H1 (cell line): ENCODE measurements around the gene MYRIP. TPM values are rescaled to one million over a fixed set of nuclear protein-coding genes. Genes with fewer than 3 reads are reported as not detected.
"Not testable (repeated sequence)": the region's sequence is repeated elsewhere in the genome, so short reads cannot be mapped to it uniquely, and the experiment has no call there.

ENCODE experiments used
- CTCF ChIA-PET: fragments of 300-600 bp; sonication (Branson Sonifier 250); formaldehyde crosslinking; loops from one replicate; lab custom pipeline; 2021; ENCODE audit not compliant: partially characterized antibody; lab: Charles Lee
- POLR2A ChIA-PET: fragments of 300-600 bp; sonication (Branson Sonifier 250); formaldehyde crosslinking; loops from one replicate; lab custom pipeline; 2021; ENCODE audit warnings: inconsistent platforms; ENCODE audit not compliant: partially characterized antibody; lab: Charles Lee
- DNase-seq, 2 experiments: peaks; one replicate each; pipeline versions ENCODE4 v3.0.0 to v3.0.0-alpha.2; 2010 to 2022; ENCODE audit warnings: low spot score in 2 of 2, low read depth in 1 of 2, mixed read lengths in 1 of 2
- FAIRE-seq: peaks from 2 replicates; lab custom pipeline; 2011; peaks lifted over from hg19 to GRCh38; lab: Jason Lieb, UNC
- H2AFZ ChIP-seq: 2 replicates; pipeline ENCODE4 v1.8.1; 2012; ENCODE audit warnings: low read length, inconsistent platforms
- H2AK5ac ChIP-seq: 2 replicates; pipeline ENCODE4 v1.6.1; 2013; ENCODE audit warnings: low read depth, low read length
- H2BK120ac ChIP-seq: replicated peaks from 2 replicates; pipeline ENCODE3; 2013; ENCODE audit warnings: low read depth, low read length, inconsistent platforms
- H2BK12ac ChIP-seq: 2 replicates; pipeline ENCODE4 v1.6.1; 2013; ENCODE audit warnings: low read depth, low read length
- H2BK15ac ChIP-seq: 2 replicates; pipeline ENCODE4 v1.6.1; 2013; ENCODE audit warnings: low read length
- H2BK20ac ChIP-seq: 2 replicates; pipeline ENCODE4 v1.6.1; 2013; ENCODE audit warnings: low read length
- H2BK5ac ChIP-seq: 2 replicates; pipeline ENCODE4 v1.6.1; 2013; ENCODE audit warnings: low read depth, low read length
- H3K14ac ChIP-seq: 2 replicates; pipeline ENCODE4 v1.6.1; 2013; ENCODE audit warnings: inconsistent platforms; ENCODE audit not compliant: insufficient read length
- H3K18ac ChIP-seq: 2 replicates; pipeline ENCODE4 v1.6.1; 2013; ENCODE audit warnings: low read length; ENCODE audit errors: extremely low read depth
- H3K23ac ChIP-seq: 2 replicates; pipeline ENCODE4 v1.6.1; 2013; ENCODE audit warnings: inconsistent platforms; ENCODE audit not compliant: insufficient read length
- H3K23me2 ChIP-seq: 2 replicates; pipeline ENCODE4 v1.6.1; 2013; ENCODE audit warnings: low read depth, low read length
- H3K27ac ChIP-seq: 2 replicates; pipeline ENCODE4 v1.6.1; 2011; ENCODE audit warnings: low read depth, low read length, inconsistent platforms
- H3K27me3 ChIP-seq, 4 experiments: replicated peaks in 1 of 4; 1 replicate in 1 of 4; 2 replicates in 3 of 4; pipeline versions ENCODE4 v1.6.1 to v1.8.1; 2011 to 2013; ENCODE audit warnings: low read length in 3 of 4, mild to moderate bottlenecking in 3 of 4, inconsistent platforms in 2 of 4, mixed read lengths in 2 of 4, moderate library complexity in 1 of 4; ENCODE audit not compliant: control insufficient read depth in 3 of 4, insufficient read depth in 3 of 4; ENCODE audit errors: extremely low read depth in 1 of 4
- H3K36me3 ChIP-seq, 4 experiments: 2 replicates each; pipeline versions ENCODE4 v1.6.1 to v1.8.1; 2011 to 2013; ENCODE audit warnings: mild to moderate bottlenecking in 4 of 4, low read length in 3 of 4, moderate library complexity in 2 of 4, control low read depth in 1 of 4, inconsistent platforms in 1 of 4; ENCODE audit not compliant: insufficient read depth in 4 of 4, control insufficient read depth in 2 of 4
- H3K4ac ChIP-seq: replicated peaks from 2 replicates; pipeline ENCODE3; 2013; ENCODE audit warnings: low read length, low read depth, mixed read lengths, inconsistent platforms; ENCODE audit not compliant: insufficient read length
- H3K4me1 ChIP-seq, 4 experiments: replicated peaks in 1 of 4; 1 replicate in 1 of 4; 2 replicates in 3 of 4; pipeline versions ENCODE4 v1.6.1 to v1.8.1; 2011 to 2013; ENCODE audit warnings: low read length in 3 of 4, inconsistent platforms in 2 of 4, mixed read lengths in 1 of 4; ENCODE audit not compliant: insufficient read depth in 4 of 4, control insufficient read depth in 3 of 4
- H3K4me2 ChIP-seq, 2 experiments: 2 replicates each; pipeline versions ENCODE4 v1.6.1 to v1.8.1; 2011 to 2013; ENCODE audit warnings: low read depth in 2 of 2, low read length in 2 of 2, control low read depth in 1 of 2, inconsistent platforms in 1 of 2, mild to moderate bottlenecking in 1 of 2; ENCODE audit not compliant: insufficient read depth in 1 of 2
- H3K4me3 ChIP-seq, 4 experiments: fragments of 200-600, 300-600 bp in 1 of 4; sonication (generic), shearing (Covaris generic), sonication (Bioruptor Twin) in 1 of 4; 2 replicates each; pipeline versions ENCODE4 v1.5.1 to v1.8.1; 2011 to 2016; ENCODE audit warnings: low read length in 4 of 4, low read depth in 3 of 4, control low read depth in 2 of 4, inconsistent platforms in 2 of 4, mild to moderate bottlenecking in 2 of 4, mixed read lengths in 1 of 4, moderate library complexity in 1 of 4; ENCODE audit not compliant: insufficient read depth in 2 of 4; ENCODE audit errors: extremely low read depth in 1 of 4
- H3K56ac ChIP-seq: replicated peaks from 2 replicates; pipeline ENCODE3; 2013; ENCODE audit warnings: low read depth, mild to moderate bottlenecking, mixed read lengths, low read length, inconsistent platforms; ENCODE audit not compliant: insufficient read length
- H3K79me1 ChIP-seq: 2 replicates; pipeline ENCODE4 v1.6.1; 2013; ENCODE audit warnings: low read depth, low read length, control low read depth
- H3K79me2 ChIP-seq, 2 experiments: 2 replicates each; pipeline versions ENCODE4 v1.6.1 to v1.8.1; 2012 to 2013; ENCODE audit warnings: low read length in 2 of 2, mild to moderate bottlenecking in 2 of 2, inconsistent platforms in 1 of 2; ENCODE audit not compliant: insufficient read depth in 2 of 2, control insufficient read depth in 1 of 2
- H3K9ac ChIP-seq, 4 experiments: replicated peaks in 1 of 4; 1 replicate in 1 of 4; 2 replicates in 3 of 4; pipeline versions ENCODE4 v1.6.1 to v1.8.1; 2011 to 2013; ENCODE audit warnings: low read depth in 3 of 4, low read length in 3 of 4, control low read depth in 2 of 4, mild to moderate bottlenecking in 2 of 4, moderate library complexity in 2 of 4, inconsistent platforms in 1 of 4; ENCODE audit errors: extremely low read depth in 1 of 4
- H3K9me3 ChIP-seq, 2 experiments: 2 replicates each; pipeline versions ENCODE4 v1.6.1 to v1.8.1; 2012 to 2013; ENCODE audit warnings: mild to moderate bottlenecking in 2 of 2, moderate library complexity in 2 of 2, control low read depth in 1 of 2, inconsistent platforms in 1 of 2, low read depth in 1 of 2, low read length in 1 of 2, mixed read lengths in 1 of 2; ENCODE audit not compliant: insufficient read depth in 2 of 2
- H4K20me1 ChIP-seq, 2 experiments: replicated peaks in 1 of 2; 2 replicates each; pipeline versions ENCODE3 to v1.8.1; 2011 to 2013; ENCODE audit warnings: inconsistent platforms in 2 of 2, low read length in 2 of 2, mild to moderate bottlenecking in 1 of 2; ENCODE audit not compliant: insufficient read depth in 2 of 2, control insufficient read depth in 1 of 2
- H4K5ac ChIP-seq: 2 replicates; pipeline ENCODE4 v1.6.1; 2013; ENCODE audit warnings: low read length, low read depth, mixed read lengths, inconsistent platforms; ENCODE audit not compliant: insufficient read length
- H4K8ac ChIP-seq: 2 replicates; pipeline ENCODE4 v1.8.0; 2013; ENCODE audit warnings: mild to moderate bottlenecking, moderate library complexity, low read length, inconsistent platforms; ENCODE audit not compliant: insufficient read depth; ENCODE audit errors: extremely low read depth
- H4K91ac ChIP-seq: replicated peaks from 2 replicates; pipeline ENCODE3; 2013; ENCODE audit warnings: low read length, mixed read lengths, inconsistent platforms; ENCODE audit not compliant: insufficient read length
- WGBS, 2 experiments: shearing (Covaris generic) in 1 of 2; methylation state at CpG; one replicate each; pipeline versions ENCODE4 v1.1.6 to v1.1.7; 2013 to 2015; ENCODE audit warnings: low lambda C conversion rate in 2 of 2, mixed read lengths in 2 of 2, inconsistent platforms in 1 of 2, low coverage in 1 of 2, missing lambda C conversion rate in 1 of 2; ENCODE audit not compliant: insufficient replicate concordance in 2 of 2, insufficient coverage in 1 of 2, insufficient read length in 1 of 2; ENCODE audit errors: extremely low coverage in 1 of 2, missing lambda C conversion rate in 1 of 2; 5-methylcytosine and 5-hydroxymethylcytosine counted together
- polyA plus RNA-seq, 7 experiments: library from polyadenylated mRNA; depleted of rRNA in 3 of 7; stranded (reverse) in 5 of 7; unstranded in 2 of 7; fragments of >200 nt in 5 of 7; fragments of 200-250 nt in 2 of 7; gene quantifications; 1 replicate in 5 of 7; 2 replicates in 1 of 7; 4 replicates in 1 of 7; pipeline versions ENCODE4 v1.2.1 to v1.2.3, GENCODE V29; 2011 to 2013; ENCODE audit warnings: missing spikeins in 2 of 7, mixed read lengths in 2 of 7
- total RNA-seq: library from RNA; stranded (reverse); fragmentation: NEBNext Ultra II Directional; extraction: Animal tissue kit (Norgen Biotek cat#: 25700); gene quantifications from 2 replicates; pipeline ENCODE4 v1.2.1, GENCODE V29; 2021

Gene MYRIP
- total and polyA plus RNA-seq, 2 of the 8 experiments (the other 6 are each of a cell fraction or from before 2014, with no cell fraction given): 0.54 to 4.3 TPM

- H3K36me3 ChIP-seq, H3K4me3 ChIP-seq, H3K79me1 ChIP-seq, H3K9ac ChIP-seq, POLR2A ChIA-PET, H4K20me1 ChIP-seq, H3K23ac ChIP-seq, H2BK120ac ChIP-seq, H3K27me3 ChIP-seq, H3K18ac ChIP-seq, H2BK12ac ChIP-seq, H3K4me2 ChIP-seq, DNase-seq, H2AFZ ChIP-seq, H4K5ac ChIP-seq, H2BK20ac ChIP-seq, H3K4ac ChIP-seq, H3K79me2 ChIP-seq, H4K91ac ChIP-seq, H4K8ac ChIP-seq, H2BK15ac ChIP-seq, H3K23me2 ChIP-seq, CTCF ChIA-PET, FAIRE-seq, H3K9me3 ChIP-seq, H3K14ac ChIP-seq, H2BK5ac ChIP-seq, H3K56ac ChIP-seq, H3K4me1 ChIP-seq, H2AK5ac ChIP-seq, H3K27ac ChIP-seq: not testable (repeated sequence)
- WGBS, 2 experiments: 91% methylated on average over 4 of the region's 4 CpGs; no CpG with 5 or more reads in 1 of the 2 experiments
These were observed 24.4 kb downstream of the MYRIP start for GRCh38 chr3:39833764-39834163.
